Progenitor cell of endocrine pancreas (in vitro differentiated cells): ENCODE data around the gene FOXE1. TPM values are rescaled to one million over a fixed set of nuclear protein-coding genes. Genes with fewer than 3 reads are reported as not detected.
A peak's percentile ranks its signal among the peaks of the same experiment; 100 is the strongest.

Source experiments
- DNase-seq: peaks from one replicate; pipeline ENCODE4 v3.0.0; 2021; ENCODE audit warnings: low spot score; ENCODE audit not compliant: unreplicated experiment
- H3K27ac Mint-ChIP-seq: 2 replicates; pipeline ENCODE4 v1.8.0; 2021; ENCODE audit warnings: mild to moderate bottlenecking, moderate library complexity, mixed read lengths
- H3K27me3 Mint-ChIP-seq: 2 replicates; pipeline ENCODE4 v1.8.0; 2021; ENCODE audit warnings: mixed read lengths
- H3K36me3 Mint-ChIP-seq: 2 replicates; pipeline ENCODE4 v1.8.0; 2022; ENCODE audit warnings: mixed read lengths; ENCODE audit not compliant: insufficient read depth
- H3K4me1 Mint-ChIP-seq: 2 replicates; pipeline ENCODE4 v1.8.0; 2021; ENCODE audit warnings: low read depth, mixed read lengths
- H3K4me3 Mint-ChIP-seq: 2 replicates; pipeline ENCODE4 v1.8.0; 2021; ENCODE audit warnings: low read depth, mild to moderate bottlenecking, moderate library complexity, mixed read lengths
- H3K9me3 Mint-ChIP-seq: 2 replicates; pipeline ENCODE4 v1.8.0; 2021; ENCODE audit warnings: low read depth, mixed read lengths
- CTCF ChIP-seq: fragments of 200-600 bp; sonication (generic); IDR thresholded peaks from one replicate; pipeline ENCODE4 v1.5.0; 2021; ENCODE audit warnings: antibody characterized with exemption, mild to moderate bottlenecking; ENCODE audit not compliant: unreplicated experiment
- total RNA-seq: library from RNA; stranded (reverse); gene quantifications from 2 replicates; pipeline ENCODE4 v1.2.1, GENCODE V29; 2021

Gene FOXE1
- total RNA-seq, 1 donor from 2014 or later, result 0.29 TPM

GRCh38 chr9:97889941-97890887, 37.2 kb downstream of the FOXE1 start:
- Mint-ChIP-seq H3K9me3 (peaks cover 4% of the 10 kb centered on the region), H3K4me1 (no peaks in the 10 kb centered on the region), H3K4me3 (no peak overlapping the region), H3K27ac (no peak overlapping the region), H3K36me3 (no peaks in the 10 kb centered on the region), H3K27me3 (peaks cover 27% of the 10 kb centered on the region)
- peak; percentile 14 for DNase-seq
- peak; percentile 68 for TF ChIP-seq CTCF

GRCh38 chr9:97891736-97892135, 38.7 kb downstream of the FOXE1 start:
- H3K27ac Mint-ChIP-seq, result no peak overlapping the region
- no peak overlapping the region for H3K4me3 Mint-ChIP-seq

GRCh38 chr9:97892421-97892820, 39.4 kb downstream of the FOXE1 start:
- H3K9me3 Mint-ChIP-seq, result peaks cover 4% of the 10 kb centered on the region
- TF ChIP-seq CTCF, result no peak
- H3K36me3 Mint-ChIP-seq, result peaks cover 4% of the 10 kb centered on the region
- H3K4me3 Mint-ChIP-seq, result no peak overlapping the region
- DNase-seq, result no peak
- peaks cover 26% of the 10 kb centered on the region for H3K27me3 Mint-ChIP-seq
- H3K27ac Mint-ChIP-seq, result no peak overlapping the region
- no peaks in the 10 kb centered on the region for H3K4me1 Mint-ChIP-seq

More at GRCh38 chr9:97891736-97892135, 38.7 kb downstream of the FOXE1 start:
- no peak for DNase-seq
- Mint-ChIP-seq H3K9me3 (peaks cover 4% of the 10 kb centered on the region), H3K4me1 (no peaks in the 10 kb centered on the region), H3K27me3 (peaks cover 27% of the 10 kb centered on the region), H3K36me3 (peaks cover 4% of the 10 kb centered on the region)
- TF ChIP-seq CTCF, result no peak

- H3K4me3 Mint-ChIP-seq, result no peak overlapping the region
- H3K27me3 Mint-ChIP-seq, result peaks cover 14% of the 10 kb centered on the region
- H3K4me1 Mint-ChIP-seq, result no peaks in the 10 kb centered on the region
- peaks cover 4% of the 10 kb centered on the region for H3K36me3 Mint-ChIP-seq
- DNase-seq, result no peak
- H3K9me3 Mint-ChIP-seq, result peaks cover 4% of the 10 kb centered on the region
- no peak for TF ChIP-seq CTCF
- H3K27ac Mint-ChIP-seq, result no peak overlapping the region
Measured at GRCh38 chr9:97895211-97895610, 42.2 kb downstream of the FOXE1 start.

GRCh38 chr9:97895695-97896332, 42.8 kb downstream of the FOXE1 start:
- H3K9me3 Mint-ChIP-seq, result peaks cover 4% of the 10 kb centered on the region
- H3K36me3 Mint-ChIP-seq, result peaks cover 4% of the 10 kb centered on the region
- no peak for TF ChIP-seq CTCF
- no peak for DNase-seq
- no peaks in the 10 kb centered on the region for H3K4me1 Mint-ChIP-seq
- H3K4me3 Mint-ChIP-seq, result no peak overlapping the region
- peaks cover 14% of the 10 kb centered on the region for H3K27me3 Mint-ChIP-seq
- H3K27ac Mint-ChIP-seq, result no peak overlapping the region
